Transverse colon (tissue), 4 donors: ENCODE measurements around the gene DNAH2. TPM values are rescaled to one million over a fixed set of nuclear protein-coding genes. Genes with fewer than 3 reads are reported as not detected.

ENCODE experiments used
- DNase-seq: peaks from one replicate; pipeline ENCODE4 v3.0.0-alpha.2; 2019
- H3K27ac ChIP-seq, 4 donors: fragments of 200-600 bp; sonication (generic); 2 replicates each; pipeline ENCODE4 v1.5.1; 2016 to 2018; ENCODE audit warnings: inconsistent platforms in 4 of 4
- H3K27me3 ChIP-seq: fragments of 200-600 bp; sonication (generic); 2 replicates; pipeline ENCODE4 v1.5.1; 2017; ENCODE audit warnings: inconsistent platforms
- H3K36me3 ChIP-seq, 4 donors: fragments of 200-600 bp; sonication (generic); 2 replicates each; pipeline ENCODE4 v1.5.1; 2017 to 2019; ENCODE audit warnings: inconsistent platforms in 4 of 4
- H3K4me1 ChIP-seq, 4 donors: fragments of 200-600 bp; sonication (generic); 2 replicates each; pipeline ENCODE4 v1.5.1; 2017 to 2020; ENCODE audit warnings: inconsistent platforms in 4 of 4
- H3K4me3 ChIP-seq, 4 donors: fragments of 200-600 bp; sonication (generic); 1 replicate in 1 of 4; 2 replicates in 3 of 4; pipeline versions ENCODE4 v1.5.1 to v1.6.1; 2017 to 2019; ENCODE audit warnings: inconsistent platforms in 4 of 4
- H3K9me3 ChIP-seq, 2 donors: fragments of 200-600 bp; sonication (generic); 2 replicates each; pipeline ENCODE4 v1.5.1; 2017 to 2019; ENCODE audit warnings: inconsistent platforms in 2 of 2
- EP300 ChIP-seq: sonication (generic); formaldehyde crosslinking; IDR thresholded peaks from one replicate; pipeline ENCODE4 v1.6.1; 2017; ENCODE audit warnings: antibody characterized with exemption, low read depth
- POLR2A ChIP-seq: fragments of 450-650 bp; IDR thresholded peaks from one replicate; pipeline ENCODE4 v1.6.1; 2016; ENCODE audit warnings: antibody characterized with exemption, mild to moderate bottlenecking, moderate library complexity
- POLR2AphosphoS5 ChIP-seq, 3 donors: sonication (generic); formaldehyde crosslinking; IDR thresholded peaks; one replicate each; pipeline ENCODE4 v1.6.1; 2016; ENCODE audit warnings: antibody characterized with exemption in 3 of 3
- WGBS, 2 donors: methylation state at CpG; one replicate each; pipeline ENCODE4 v1.1.5; 2018; ENCODE audit warnings: low coverage in 1 of 2; 5-methylcytosine and 5-hydroxymethylcytosine counted together
- in situ Hi-C, 4 donors: fragments of 200-750 bp; cut with MboI; loops; one replicate each; pipeline versions ENCODE4 v1.15.0 to v1.15.1; 2017; ENCODE audit warnings: low sequenced_read_pairs in 3 of 4, low pct_ligation_motif_present in 1 of 4, low pct_unique_long_range_greater_than_20kb in 1 of 4
- intact Hi-C: fragments of 100-400 bp; cut with DNase I; formaldehyde crosslinking; loops from one replicate; pipeline ENCODE4 v1.15.1; 2023; ENCODE audit warnings: low total_unique reads
- total RNA-seq, 4 donors: library from RNA; depleted of rRNA; stranded (reverse); fragments of >200 nt; gene quantifications; one replicate each; pipeline ENCODE4 v1.1.0, GENCODE V29; 2016
- TF ChIP-seq, protein P1 (sequence below), 5 experiments: fragments of 200-600 bp in 3 of 5; fragments of 450-650 bp in 2 of 5; sonication (generic) in 3 of 5; IDR thresholded peaks; 1 replicate in 2 of 5; 2 replicates in 3 of 5; pipeline ENCODE4 v1.5.1; 2016 to 2017; ENCODE audit warnings: antibody characterized with exemption in 5 of 5, inconsistent platforms in 3 of 5, mild to moderate bottlenecking in 2 of 5, moderate library complexity in 1 of 5

The DNAH2 gene
- total RNA-seq, 4 donors from 2014 or later, result under 0.01 to 0.55 (median 0.18) TPM

DNA sequence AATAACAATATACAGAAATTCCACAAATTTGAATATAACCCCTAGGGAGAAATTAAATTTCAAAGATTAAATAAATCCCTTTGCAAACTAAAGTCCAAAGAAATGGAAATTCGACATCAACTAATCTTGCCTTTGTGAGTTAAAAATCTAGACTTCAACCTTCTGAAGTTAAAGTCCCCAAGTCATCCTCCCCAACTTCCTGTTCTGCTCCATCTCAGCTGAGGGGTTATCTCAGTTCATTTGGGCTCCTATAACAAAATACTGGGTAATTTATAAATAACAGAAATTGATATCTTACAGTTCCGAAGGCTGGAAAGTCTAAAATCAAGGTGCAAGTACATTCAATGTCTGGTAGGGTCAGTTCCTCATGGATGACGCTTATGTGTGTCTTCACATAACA lies 93.7 kb downstream of the DNAH2 start:
- no peak for DNase-seq
- intact Hi-C loops, result no loop called here
- no peaks in the 10 kb centered on the region for H3K4me1 ChIP-seq
- 79 to 84% methylated on average over 3 of the region's 3 CpGs for WGBS, 2 donors
- TF ChIP-seq EP300, result no peak
- no peak for TF ChIP-seq POLR2AphosphoS5 (IDR thresholded peaks at IDR 0.05)
- TF ChIP-seq, protein P1, sequence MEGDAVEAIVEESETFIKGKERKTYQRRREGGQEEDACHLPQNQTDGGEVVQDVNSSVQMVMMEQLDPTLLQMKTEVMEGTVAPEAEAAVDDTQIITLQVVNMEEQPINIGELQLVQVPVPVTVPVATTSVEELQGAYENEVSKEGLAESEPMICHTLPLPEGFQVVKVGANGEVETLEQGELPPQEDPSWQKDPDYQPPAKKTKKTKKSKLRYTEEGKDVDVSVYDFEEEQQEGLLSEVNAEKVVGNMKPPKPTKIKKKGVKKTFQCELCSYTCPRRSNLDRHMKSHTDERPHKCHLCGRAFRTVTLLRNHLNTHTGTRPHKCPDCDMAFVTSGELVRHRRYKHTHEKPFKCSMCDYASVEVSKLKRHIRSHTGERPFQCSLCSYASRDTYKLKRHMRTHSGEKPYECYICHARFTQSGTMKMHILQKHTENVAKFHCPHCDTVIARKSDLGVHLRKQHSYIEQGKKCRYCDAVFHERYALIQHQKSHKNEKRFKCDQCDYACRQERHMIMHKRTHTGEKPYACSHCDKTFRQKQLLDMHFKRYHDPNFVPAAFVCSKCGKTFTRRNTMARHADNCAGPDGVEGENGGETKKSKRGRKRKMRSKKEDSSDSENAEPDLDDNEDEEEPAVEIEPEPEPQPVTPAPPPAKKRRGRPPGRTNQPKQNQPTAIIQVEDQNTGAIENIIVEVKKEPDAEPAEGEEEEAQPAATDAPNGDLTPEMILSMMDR (IDR thresholded peaks at IDR 0.05), result no peak
- TF ChIP-seq POLR2A, result no peak
- no peak overlapping the region for H3K4me3 ChIP-seq
- H3K9me3 ChIP-seq, result no peaks in the 10 kb centered on the region
- H3K36me3 ChIP-seq, result no peaks in the 10 kb centered on the region
- H3K27me3 ChIP-seq, result peaks cover 6% of the 10 kb centered on the region
- no peak overlapping the region for H3K27ac ChIP-seq
- in situ Hi-C loops, result loop anchor here in 1 of 4 donors (10.0 kb wide), 1 partner anchor 66 kb away; no protein-coding TSS in a partner anchor

DNA sequence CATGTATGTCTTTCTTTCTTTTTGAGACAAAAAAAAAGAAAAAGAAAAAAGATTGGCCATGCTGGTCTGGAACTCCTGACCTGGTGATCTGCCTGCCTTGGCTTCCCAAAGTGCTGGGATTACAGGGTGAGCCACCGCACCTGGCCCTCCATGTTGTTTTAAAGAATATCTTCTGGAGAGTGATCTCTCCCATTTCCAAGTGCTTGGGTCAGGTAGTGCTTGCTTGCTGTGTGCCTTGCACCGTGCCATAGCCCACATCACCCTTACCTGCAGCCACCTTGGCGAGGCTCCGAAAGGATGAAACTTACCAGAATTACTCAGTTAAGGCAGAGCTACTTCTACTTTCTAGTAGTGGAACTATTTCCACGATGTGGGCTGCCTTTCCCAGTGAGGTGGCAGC lies 97.4 kb downstream of the DNAH2 start:
- intact Hi-C loops (no loop called here), in situ Hi-C loops (loop anchor here in 1 of 4 donors (10.0 kb wide), 1 partner anchor 70 kb away; no protein-coding TSS in a partner anchor)
- Histone ChIP-seq H3K4me1 (no peaks in the 10 kb centered on the region), H3K27ac (no peak overlapping the region), H3K27me3 (no peaks in the 10 kb centered on the region), H3K4me3 (no peak overlapping the region), H3K36me3 (no peaks in the 10 kb centered on the region), H3K9me3 (no peaks in the 10 kb centered on the region)
- no peak for DNase-seq
- 85 to 100% methylated on average over 1 to 5 of the region's 5 CpGs for WGBS, 2 donors
- TF ChIP-seq, protein P1 (IDR thresholded peaks at IDR 0.05), result no peak
- no peak for TF ChIP-seq POLR2AphosphoS5 (IDR thresholded peaks at IDR 0.05)
- no peak for TF ChIP-seq POLR2A
- TF ChIP-seq EP300, result no peak

DNA sequence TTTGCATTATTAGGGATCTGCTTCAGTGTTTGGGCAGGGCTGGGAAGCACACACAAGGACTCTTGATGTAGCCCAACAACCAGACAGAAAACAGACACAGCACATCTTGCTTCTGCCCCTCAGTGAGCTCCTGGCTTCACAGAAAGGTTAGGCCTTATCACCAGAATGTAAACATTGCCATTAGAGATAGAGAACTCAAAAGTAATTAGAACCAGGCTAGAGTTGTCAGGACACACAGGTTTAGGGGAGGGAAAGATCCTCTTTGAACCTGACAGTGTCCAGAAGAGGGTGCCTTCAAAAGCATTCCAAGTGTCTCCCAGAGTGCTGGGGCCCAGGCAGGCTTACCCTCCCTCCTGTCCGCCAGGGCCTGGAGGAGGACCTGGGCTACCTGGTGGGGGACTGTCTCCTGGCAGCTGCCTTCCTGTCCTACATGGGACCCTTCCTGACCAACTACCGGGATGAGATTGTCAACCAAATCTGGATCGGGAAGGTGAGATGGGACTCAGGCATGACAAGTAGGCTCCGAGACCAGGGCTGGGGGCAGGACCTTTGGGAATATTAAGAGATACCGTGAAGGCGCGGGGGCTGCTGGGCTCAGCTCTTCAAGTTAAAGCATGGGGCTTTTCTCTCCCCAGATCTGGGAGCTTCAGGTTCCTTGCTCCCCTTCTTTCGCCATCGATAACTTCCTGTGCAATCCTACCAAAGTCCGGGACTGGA lies 99.5 kb downstream of the DNAH2 start:
- H3K36me3 ChIP-seq, result no peaks in the 10 kb centered on the region
- no peak overlapping the region for H3K27ac ChIP-seq
- WGBS, 2 donors, result 78% methylated on average over 10 of the region's 10 CpGs; no CpG with 5 or more reads in 1 of the 2 donors
- H3K9me3 ChIP-seq, result no peaks in the 10 kb centered on the region
- H3K4me3 ChIP-seq, result no peak overlapping the region
- H3K4me1 ChIP-seq, result no peaks in the 10 kb centered on the region
- in situ Hi-C loops, result loop anchor here in 1 of 4 donors (10.0 kb wide), 1 partner anchor 72 kb away; no protein-coding TSS in a partner anchor
- intact Hi-C loops, result no loop called here
- no peaks in the 10 kb centered on the region for H3K27me3 ChIP-seq
- TF ChIP-seq, protein P1 (IDR thresholded peaks at IDR 0.05), result no peak
- no peak for TF ChIP-seq EP300
- no peak for DNase-seq

DNA sequence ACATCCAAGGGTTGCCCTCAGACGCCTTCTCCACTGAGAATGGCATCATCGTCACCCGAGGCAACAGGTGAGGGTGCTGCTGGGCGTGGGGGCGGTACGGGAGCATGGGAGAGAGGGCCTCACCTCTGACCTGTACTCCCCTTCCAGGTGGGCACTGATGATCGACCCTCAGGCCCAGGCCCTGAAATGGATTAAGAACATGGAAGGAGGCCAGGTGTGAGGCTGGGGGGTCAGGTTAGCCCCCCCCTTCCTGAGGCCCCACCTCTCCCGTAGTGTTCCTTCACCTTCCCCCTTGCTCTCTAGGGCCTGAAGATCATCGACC lies 100.1 kb downstream of the DNAH2 start:
- 78 to 80% methylated on average over 2 to 9 of the region's 9 CpGs for WGBS, 2 donors
- Histone ChIP-seq H3K27me3 (no peaks in the 10 kb centered on the region), H3K36me3 (no peaks in the 10 kb centered on the region), H3K27ac (no peak overlapping the region), H3K9me3 (no peaks in the 10 kb centered on the region), H3K4me1 (no peaks in the 10 kb centered on the region), H3K4me3 (no peak overlapping the region)
- no peak for DNase-seq
- in situ Hi-C loops (loop anchor here in 1 of 4 donors (10.0 kb wide), 1 partner anchor 73 kb away; no protein-coding TSS in a partner anchor), intact Hi-C loops (no loop called here)
- TF ChIP-seq, protein P1 (IDR thresholded peaks at IDR 0.05), result no peak
- TF ChIP-seq POLR2AphosphoS5 (IDR thresholded peaks at IDR 0.05) (no peak), POLR2A (no peak), EP300 (no peak)
